HG02870 (cell line): ENCODE data around the gene VAT1L.
"Not testable (repeated sequence)": the region's sequence is repeated elsewhere in the genome, so short reads cannot be mapped to it uniquely, and the experiment has no call there.

ENCODE experiments used
- ATAC-seq: cut with Tn5 transposase; IDR thresholded peaks from one replicate; pipeline ENCODE4 v1.9.1; 2021; ENCODE audit warnings: mild to moderate bottlenecking, moderate library complexity; ENCODE audit not compliant: unreplicated experiment

Gene VAT1L

DNA sequence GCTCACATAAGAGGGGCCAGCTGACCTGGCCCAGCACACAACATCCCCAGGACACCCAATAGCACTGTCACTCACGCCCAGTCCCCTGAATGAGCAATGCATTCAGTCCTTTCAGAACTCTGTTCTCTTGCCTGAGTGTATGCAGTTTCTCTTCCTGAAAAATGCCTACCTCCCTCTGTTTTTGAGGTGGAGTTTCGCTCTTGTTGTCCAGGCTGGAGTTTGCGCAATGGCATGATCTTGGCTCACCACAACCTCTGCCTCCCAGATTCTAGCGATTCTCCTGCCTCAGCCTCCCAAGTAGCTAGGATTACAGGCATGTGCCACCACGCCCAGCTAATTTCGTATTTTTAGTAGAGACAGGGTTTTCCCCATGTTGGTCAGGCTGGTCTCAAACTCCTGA, 159.2 kb downstream of the VAT1L start:
- not testable (repeated sequence) for ATAC-seq

DNA sequence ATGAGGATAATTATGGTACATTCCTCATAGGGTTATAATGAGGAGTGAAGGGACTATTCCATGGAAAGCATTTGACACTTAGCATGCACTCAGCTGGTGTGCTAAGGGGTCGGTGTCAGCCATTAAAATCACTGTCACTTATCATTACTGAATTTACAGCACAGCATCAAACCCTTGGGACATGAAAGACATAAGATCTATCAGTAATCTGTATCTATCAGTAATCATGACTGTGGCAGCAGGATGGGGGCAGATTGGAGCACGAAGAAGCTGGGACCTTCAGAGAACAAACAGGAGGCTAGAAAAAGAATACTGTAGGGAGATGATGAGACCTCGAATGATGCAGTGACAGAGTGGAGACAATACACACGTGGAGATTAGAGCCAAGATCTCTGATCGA, 160.5 kb downstream of the VAT1L start:
- no peak for ATAC-seq

DNA sequence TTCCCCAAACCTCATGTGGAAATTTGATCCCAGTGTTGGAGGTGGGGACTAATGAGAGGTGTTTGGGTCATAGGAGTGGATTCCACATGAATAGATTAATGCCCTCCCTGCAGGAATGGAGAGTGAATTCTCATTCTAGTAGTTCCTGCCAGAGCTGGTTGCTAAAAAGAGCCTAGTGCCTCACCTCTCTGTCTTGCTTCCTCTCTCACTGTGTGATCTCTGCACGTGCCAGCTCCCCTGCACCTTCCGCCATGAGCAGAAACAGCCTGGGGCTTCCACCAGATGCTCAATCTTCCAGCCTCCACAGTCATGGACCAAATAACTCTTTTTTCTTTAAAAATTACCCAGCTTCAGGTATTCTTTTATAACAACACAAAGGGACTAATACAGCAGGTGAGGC, 161.1 kb downstream of the VAT1L start:
- ATAC-seq = no peak

DNA sequence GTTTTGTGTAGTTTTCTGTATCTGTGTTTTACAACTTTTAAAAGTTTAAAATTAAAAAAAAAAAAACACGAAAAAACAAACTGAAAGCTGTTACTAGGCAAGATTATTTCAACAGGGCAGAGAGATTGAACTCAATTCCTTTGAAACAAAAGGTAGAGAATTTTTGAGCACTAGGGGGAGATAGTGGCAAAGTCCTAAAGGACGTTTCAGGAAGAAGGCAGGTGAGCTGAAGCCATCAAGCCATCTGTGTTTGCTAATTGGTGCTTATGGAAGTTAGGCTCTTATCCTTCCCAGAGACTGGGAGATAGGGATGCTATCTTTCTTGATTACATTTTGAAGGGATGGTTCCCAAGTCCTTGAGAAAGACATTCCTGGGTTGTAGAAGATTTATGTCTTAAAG, 163.4 kb downstream of the VAT1L start:
- peak; percentile 41 for ATAC-seq

DNA sequence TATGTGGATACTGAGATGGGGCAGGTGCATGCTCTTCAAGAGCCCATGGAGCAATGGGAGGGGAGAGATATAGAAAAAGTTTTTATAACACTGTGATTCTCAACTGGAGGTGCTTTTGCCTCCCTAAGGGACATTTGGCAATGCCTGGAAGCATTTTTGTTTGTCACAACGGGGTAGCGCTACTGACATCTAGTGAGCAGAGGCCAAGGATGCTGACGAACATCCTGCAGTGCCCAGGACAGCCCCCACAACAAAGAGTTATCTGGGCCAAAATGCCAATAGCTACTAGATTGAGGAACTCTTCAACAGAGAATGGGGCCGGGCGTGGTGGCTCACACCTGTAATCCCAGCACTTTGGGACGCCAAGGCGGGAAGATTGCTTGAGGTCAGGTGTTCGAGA, 166.8 kb downstream of the VAT1L start:
- ATAC-seq = no peak

DNA sequence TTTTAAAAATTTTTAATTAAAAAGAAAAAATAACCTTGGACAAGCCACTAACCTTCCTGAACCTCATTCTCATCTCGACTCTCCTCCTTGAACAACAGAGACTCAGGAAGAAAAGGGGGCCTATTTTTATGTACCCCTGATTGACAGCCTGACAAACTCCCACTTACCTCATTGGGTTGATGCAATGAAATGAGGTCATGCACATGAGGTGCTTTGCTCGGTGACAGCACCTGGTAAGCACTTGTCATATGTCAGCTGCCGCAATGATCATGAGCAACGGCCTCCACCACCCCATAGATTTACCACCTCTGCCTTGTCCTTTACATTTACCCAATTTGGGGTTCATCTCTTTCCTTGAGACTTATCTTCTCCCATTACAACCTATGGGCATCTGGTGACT, 167.9 kb downstream of the VAT1L start:
- ATAC-seq = no peak

DNA sequence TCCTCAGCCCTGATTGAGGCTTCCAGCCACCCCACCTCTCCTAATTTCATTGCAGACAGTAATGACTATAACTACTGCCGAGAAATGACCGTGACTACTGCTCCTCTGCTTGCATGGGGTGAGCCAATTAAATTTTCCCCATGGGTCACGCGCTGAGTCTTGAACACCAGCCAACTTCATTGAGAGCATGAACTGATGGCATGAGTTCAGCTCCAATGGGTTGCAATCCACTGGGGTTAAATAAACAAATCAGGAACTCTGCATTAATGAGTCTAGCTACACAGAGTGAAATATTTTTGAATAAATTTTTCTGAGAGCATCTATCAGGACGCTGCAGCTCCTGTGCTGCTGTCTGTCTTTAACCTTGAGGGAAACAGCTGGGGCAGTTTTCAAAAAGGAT, 172.4 kb downstream of the VAT1L start:
- no peak for ATAC-seq

DNA sequence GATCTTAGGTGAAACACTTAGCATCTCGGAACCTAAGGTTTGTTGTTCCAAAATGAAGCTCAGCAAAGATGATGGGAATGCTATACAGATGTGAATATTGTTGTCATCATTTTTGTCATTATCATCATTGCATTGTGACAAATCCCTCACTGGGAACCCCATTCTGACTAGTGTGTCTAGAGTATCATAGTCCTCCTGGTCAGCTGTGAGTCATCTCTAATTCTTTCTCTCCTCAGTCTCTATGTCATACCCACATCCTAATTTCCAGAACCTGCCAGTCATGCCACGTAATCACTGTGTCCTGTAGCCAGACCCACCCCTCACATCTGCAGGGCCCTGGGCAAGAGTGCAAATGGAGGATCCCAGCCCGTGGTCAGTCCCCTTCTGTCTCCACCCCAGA, 173.4 kb downstream of the VAT1L start:
- ATAC-seq = no peak

DNA sequence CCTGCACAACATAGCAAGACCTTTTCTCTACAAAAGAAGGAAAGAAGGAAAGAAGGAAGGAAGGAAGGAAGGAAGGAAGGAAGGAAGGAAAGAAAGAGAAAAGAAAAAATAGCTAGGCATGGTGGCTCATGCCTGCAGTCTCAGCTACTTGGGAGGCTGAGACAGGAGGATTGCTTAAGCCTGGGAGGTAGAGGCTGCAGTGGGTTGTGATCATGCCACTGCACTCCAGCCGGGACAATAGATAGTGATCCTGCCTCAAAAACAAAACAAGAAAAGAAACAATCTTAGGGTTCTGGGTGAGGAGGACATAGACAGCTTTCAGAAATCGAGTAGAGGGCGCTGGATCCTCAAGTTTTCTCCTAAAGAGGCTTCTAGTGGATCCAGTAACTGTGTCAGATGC, 174.3 kb downstream of the VAT1L start:
- no peak for ATAC-seq

DNA sequence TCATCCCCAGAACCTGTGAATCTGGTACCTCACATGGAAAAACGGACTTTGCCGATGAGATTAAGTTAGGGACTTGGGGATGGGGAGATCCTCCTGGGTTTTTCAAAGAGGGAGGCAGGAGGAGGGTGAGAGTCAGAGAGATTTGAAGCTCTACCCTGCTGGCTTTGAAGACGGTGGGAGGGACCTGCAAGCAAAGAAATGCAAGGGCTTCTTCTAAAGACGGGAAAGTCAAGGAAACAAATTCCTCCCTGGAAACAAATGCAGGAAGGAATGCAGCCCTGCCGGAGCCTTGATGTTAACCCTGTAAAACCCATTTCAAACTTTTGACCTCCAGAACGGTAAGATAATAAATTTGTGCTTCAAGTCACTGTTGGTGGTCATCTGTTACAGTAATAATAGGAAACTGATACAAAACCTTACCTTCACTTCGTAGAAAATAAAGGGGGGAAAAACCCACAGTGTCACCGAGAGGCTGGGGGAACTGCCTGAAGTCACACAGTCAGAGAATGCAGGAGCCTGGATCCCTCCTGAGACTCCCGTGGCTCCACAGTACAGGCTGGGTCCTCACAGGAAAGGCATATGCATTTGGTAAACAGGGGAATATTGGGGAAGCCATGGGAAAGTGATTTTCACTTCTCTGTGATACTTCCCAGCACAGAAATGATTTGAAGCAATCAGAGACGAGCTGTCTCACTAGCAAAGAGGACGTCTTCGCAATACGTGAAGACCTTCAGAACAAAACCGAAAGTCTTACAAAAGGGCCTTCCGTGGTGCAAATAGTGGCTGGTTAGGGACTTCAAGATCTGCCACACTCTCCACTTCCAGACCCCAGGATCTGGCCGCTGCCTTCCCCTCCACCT, 175.1 kb downstream of the VAT1L start:
- peak; percentile 73 for ATAC-seq

DNA sequence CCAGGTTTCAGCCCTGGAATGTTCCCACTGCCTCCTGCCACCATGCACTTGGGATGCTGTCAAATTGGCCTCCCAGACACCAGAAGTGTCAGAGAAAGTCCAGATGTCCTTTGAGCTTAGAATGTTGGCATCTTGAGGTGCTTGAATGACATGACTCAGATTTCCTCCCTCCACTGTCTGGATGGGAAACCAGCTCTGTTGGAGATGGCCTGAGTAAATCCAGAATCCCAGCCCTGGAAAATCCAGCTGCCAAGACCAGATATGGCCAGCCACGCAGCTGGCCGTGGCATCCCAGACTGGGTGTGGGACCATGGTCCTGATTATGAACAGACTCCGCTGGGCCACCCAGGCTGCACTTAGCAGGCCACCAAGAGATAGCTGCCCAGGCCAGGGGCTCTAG, 177.0 kb downstream of the VAT1L start:
- no peak for ATAC-seq

DNA sequence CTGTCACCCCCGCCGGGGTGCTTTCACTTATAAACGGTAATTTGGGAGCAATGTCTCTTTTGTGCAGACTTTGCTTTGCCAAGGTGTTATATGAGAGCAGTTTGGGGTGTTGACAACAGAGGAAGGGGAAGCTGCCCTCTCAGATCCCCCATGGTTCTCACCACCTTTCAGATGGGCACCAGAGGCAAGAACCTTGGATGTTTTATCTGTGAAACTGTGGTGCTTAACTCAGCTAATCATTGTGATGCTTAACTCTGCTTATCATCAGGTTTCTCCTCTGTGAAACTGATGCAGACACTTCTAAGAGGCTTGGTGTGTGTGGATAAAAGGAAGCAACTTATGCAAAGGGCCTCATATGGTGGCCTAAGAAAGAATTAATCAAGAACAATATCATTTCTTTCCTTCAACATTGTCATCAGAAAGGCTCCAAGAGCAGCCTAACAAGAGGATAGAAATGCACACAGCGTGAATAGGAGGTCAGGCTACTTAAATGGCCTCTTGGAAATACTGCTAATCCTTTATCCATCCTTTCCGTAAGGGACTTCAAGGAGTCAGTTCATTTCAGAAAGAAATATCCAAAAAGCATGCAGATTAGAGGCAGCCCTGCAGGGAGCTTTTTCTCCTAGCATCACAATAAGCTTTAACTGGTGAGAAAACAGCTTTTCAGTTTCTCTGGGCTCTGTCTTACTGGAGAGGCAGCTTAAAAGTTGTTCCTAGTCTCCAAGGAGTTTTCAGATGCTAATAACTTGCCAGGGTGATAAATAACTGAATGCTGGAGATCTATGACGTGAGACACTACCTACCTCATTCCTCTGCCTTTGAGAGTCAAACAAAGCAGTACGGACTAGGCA, 178.9 kb downstream of the VAT1L start:
- no peak for ATAC-seq

DNA sequence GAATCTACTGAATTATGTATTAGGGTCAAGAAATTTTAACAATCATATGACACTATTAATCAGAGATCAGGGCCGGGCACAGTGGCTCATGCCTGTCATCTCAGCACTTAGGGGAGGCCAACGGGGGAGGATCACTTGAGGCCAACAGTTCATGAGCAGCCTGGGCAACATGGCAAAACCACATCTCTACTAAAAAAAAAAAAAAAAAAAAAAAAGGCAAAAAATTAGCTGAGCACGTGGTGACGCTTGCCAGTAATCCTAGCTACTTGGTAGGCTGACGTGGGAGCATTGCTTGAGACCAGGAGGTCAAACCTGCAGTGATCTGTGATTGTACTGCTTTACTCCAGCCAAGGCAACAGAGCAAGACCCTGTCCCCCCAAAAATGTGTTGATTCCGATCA, 181.5 kb downstream of the VAT1L start:
- no peak for ATAC-seq

DNA sequence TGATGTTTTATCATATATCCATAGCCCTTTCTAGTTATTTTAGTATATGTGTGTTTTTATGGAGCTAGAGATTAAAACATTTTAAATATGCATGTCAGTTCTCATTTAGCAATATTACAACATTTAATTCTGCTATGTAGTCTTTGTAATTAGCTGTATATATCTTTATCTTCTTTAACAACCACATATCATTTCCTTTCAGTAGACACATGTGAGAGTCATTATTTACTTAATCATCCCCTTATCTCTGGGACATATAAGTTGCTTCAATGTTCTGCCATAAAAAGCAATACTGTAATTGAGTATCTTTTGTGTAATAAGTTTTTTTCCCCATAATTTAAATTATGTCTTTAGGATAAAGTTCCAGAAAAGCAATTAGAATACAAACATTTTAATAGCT, 182.0 kb downstream of the VAT1L start:
- ATAC-seq = no peak

DNA sequence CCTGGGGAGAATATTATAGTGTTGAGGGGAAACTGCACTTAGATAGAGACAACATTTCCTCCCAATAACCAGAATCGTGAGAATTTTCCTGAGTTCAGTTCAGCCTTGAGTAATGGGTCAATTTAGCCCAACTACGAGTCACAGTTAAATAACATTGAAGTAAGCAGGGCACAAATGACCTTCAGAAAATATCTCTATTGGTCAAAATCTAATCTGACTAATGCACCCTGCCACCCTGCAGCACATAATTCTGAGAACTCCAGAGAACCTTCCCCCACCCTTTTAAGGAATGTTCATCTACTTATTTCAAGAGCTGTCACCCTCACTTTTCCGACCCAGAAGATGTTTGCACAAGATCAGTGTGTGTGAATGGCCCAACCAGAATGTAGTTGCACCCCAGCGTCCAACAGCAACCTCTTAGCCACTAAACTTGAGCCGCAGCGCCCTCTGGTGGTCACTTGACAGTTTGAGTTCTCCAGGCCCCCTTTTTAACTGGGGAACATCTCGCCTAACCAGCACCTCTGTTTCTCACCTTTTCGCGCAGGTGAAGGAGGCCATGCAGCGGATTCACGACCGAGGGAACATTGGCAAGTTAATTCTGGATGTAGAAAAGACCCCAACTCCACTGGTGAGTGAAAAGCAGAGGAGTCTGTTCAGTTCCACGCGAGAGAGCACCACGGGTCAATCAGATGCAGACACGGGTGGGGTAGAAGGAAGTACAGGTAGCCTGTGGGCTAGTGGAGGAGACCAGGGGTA, 183.1 kb downstream of the VAT1L start:
- ATAC-seq = no peak

DNA sequence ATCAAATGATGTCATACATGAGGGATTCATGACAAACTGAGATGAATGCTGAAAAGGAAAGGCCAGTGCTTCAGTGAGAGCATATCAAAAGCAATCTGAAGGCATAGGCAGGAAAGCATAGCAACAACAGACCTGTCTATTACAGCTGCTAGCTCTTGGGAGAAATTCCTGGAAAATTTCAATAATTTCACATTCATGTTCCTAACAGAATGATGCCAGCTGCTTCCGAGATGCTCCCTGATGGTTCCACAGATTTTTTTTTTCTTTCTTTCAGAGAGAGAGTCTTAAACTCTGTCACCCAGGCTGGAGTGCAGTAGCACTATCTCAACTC, 183.7 kb downstream of the VAT1L start:
- ATAC-seq = no peak

DNA sequence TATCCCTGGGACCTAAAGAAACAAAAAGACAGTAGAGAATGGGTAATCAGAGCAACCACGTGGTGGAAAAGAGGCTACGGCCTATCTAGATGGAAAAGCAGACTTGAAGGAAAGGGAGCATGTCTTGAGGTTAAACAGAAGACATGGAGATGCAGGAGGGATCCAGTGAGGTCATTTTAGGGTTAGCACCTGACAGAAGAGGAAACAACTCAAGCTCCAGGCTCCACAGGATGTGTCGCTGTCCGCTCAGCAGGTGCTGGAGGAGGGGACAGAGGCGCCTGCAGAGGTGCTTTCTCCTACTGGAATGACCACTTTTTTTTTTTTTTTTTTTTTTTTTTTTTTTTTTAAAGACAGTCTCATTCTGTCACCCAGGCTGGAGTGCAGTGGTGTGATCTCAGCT, 186.5 kb downstream of the VAT1L start:
- no peak for ATAC-seq

DNA sequence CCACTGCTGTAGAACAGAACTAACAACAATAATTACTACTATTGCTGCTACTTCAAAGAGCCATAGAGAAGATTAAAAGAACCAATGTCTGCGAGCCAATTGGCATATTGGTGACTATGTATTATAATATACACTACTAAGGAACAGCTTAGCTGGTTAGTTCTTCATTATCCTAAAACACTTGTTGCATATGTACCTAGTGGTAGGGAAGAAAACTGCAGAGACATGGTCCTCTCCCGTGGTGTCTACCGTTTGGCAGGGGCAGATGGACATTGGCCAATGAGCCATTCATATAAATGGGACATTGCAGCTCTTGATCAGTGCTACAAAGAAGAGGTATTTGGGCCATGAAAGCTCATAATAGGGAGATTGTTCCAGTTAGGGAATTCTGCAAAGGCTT, 187.6 kb downstream of the VAT1L start:
- no peak for ATAC-seq

DNA sequence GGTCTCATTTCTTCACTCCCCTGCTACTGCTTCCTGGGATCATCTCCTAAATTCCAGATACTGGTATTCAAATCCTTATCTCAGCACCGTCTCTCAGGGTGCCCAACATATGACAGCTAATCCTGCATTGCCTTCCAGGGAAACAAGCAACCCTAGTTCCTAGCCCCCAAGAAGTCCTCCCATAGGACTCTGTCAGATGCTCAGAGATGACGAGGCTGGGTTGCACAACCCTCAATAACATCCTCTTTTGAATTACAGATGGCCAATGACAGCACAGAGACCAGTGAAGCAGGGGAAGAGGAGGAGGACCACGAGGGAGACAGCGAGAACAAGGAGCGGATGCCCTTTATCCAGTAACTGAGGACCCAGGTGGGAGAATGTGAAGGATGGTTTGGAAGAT, 189.0 kb downstream of the VAT1L start:
- ATAC-seq = no peak

DNA sequence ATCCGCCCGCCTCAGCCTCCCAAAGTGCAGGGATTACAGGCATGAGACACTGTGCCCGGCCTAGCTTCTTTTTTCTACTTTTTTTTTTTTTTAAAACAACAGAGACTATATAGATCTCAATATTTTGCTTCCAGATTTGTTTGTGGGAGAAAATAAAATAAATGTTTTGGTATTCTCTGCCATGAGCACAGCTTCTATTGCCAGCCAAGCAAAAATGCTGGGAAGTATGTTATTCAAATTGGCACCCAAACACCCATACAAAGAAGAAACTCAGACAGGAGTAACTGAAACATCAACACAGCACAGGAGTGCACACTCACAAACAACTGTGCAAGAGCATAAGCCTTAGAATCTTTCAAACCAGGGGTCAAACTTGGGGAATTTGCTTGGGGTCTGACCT, 196.7 kb downstream of the VAT1L start:
- ATAC-seq = no peak

DNA sequence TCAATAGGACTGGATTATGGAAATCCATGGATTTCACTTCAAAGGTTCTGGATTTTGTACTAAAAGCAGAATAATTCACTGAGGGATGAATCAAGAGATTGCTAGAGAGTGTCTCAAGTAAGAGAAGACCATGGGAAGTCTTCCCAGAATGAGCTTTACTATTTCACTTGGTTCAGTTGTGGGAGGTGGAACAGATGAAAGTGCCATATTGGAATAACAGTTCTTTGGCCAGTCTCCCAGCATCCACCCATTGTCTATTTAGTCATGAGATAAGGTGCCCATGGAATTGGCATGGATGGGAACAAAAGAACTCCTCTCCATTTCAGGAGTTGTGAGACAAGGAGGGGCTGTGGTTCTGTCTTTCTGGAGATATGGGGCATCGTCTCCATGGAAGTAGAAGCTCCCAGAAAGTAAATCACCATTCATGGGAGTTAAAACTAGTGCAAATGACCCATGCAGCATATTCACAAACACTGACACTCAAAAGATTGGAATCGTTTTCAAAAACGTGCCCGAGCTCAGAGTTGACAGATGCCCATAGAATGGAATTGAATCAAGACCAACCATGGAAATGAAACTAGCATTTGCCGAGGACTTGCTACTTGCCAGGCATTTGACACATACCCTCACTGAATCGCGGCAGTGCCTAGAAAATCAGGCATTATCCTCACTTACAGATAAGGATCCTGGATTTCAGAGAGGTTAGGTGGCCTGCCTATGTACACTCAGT, 197.8 kb downstream of the VAT1L start:
- no peak for ATAC-seq
